GM12801 (cell line): ENCODE data around the gene SEH1L.

Experiments
- CTCF ChIP-seq: IDR thresholded peaks from one replicate; pipeline ENCODE4 v1.5.1; 2011; ENCODE audit warnings: control low read depth; ENCODE audit not compliant: insufficient read length; ENCODE audit errors: extremely low read depth

Gene SEH1L

DNA sequence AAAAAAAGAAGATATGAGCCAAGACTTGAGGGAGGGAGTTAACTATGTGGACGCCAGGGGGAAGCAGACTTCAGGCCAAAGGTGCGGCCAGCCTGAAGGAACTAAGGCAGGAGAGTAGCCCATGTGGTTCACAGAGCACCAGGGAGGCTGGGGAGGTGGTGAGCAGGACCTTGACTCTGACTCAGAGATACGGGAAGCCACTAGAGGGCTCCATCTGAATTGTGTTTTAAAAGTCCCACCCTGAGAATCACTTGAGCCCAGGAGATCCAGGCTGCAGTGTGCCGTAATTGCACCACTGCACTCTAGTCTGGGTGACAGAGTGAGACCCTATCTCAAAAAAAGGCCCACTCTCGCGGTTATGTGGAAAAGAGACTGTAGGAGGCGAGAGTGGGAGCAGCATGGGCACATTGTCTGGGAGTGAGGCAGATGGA, 55.7 kb downstream of the SEH1L start:
- no peak for TF ChIP-seq CTCF

DNA sequence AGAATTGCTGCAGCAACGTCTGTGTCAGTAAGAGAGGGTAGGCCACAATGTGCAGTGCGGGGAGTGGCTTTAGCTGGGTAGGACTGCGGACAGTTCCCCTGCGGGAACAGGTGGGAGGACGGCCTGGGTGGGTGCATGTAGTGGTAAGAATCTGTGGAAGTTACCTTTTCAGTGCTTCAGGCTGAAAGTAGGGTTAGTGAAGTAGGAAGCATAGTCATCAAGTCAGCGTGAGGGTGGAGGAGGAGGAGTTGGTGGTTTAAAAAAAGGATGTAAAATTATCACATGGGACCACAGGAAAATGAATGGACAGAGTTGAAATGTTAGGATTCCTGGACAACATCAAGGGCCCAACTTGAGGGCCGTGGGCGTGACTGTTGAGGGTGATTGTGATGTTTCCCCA, 56.6 kb downstream of the SEH1L start:
- no peak for TF ChIP-seq CTCF

DNA sequence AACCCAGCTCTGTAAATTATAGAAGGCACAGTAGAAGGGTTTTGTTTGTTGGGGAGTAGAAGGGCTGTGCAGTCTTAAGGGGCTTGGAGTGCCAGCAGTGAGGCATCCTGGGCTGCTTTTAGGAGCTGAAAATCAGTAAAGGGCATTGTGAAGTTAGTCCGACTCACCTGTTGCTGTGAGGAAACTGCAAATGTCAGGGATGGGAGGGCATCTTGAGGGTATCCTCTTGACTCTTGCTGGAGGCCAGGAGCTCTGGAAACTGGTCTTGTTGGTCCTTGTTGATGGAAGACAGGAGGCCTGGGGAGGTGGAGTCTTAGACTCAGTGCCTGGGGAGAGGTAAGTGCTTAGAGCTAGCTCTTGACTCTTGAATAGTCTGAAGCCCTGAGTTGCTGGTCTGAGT, 57.5 kb downstream of the SEH1L start:
- TF ChIP-seq CTCF = no peak

DNA sequence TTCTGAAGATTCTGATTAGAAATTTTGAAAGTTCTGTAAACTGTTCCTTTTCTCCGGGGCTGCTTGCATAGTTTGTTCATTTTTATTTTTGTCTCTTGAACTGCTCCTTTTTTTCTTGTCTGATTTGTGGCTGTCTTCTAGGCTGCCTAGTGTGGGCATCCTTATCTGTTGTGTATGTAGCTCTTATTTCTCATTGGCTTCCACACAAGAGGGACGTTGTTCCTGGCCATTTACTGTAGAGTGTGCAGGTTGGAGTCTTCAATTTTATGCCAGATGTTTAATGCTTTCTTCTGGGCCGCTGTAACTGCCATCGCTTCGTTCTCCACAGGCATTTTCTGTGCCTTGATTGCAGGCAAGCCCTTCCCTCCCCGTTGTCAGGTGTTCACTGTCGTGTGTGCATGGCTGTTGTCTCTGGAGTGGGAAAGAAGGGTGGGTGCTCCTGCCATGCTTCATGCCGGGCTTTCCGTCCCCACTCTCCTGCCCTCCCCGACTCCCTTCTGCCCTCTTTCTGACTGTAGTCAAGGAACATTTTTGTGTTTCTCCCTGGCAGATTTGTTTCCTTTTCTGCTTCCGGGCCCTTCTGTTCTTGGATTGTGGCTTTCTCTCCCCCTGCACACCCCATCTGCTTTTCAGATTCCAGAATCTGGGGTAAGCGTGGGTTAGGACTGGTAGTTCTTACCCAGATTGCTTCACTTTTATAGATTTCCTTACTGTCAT, 58.9 kb downstream of the SEH1L start:
- no peak for TF ChIP-seq CTCF

- TF ChIP-seq CTCF = no peak
These were observed 59.4 kb downstream of the SEH1L start for GRCh38 chr18:13007248-13007560.

GRCh38 chr18:13011719-13012118, 63.9 kb downstream of the SEH1L start:
- TF ChIP-seq CTCF = no peak

GRCh38 chr18:13014232-13014631, 66.4 kb downstream of the SEH1L start:
- no peak for TF ChIP-seq CTCF
